SK-N-MC (cell line): ENCODE data around the gene PLXDC2.

Experiments used
- EZH2 ChIP-seq: fragments of 200-600 bp; sonication (generic); IDR thresholded peaks from one replicate; pipeline ENCODE4 v1.6.1; 2017; ENCODE audit warnings: antibody characterized with exemption
- POLR2AphosphoS5 ChIP-seq: IDR thresholded peaks from 2 replicates; pipeline ENCODE4 v1.6.1; 2012; ENCODE audit warnings: mild to moderate bottlenecking, low read depth, low read length, borderline replicate concordance

GRCh38 chr10:19857876-19858275 lies 41.6 kb downstream of the PLXDC2 start:
- TF ChIP-seq POLR2AphosphoS5 (no peak), EZH2 (no peak)
